HG02610 (cell line): ENCODE data around the gene CNPY3.

Experiments used
- ATAC-seq: cut with Tn5 transposase; IDR thresholded peaks from one replicate; pipeline ENCODE4 v1.9.1; 2021; ENCODE audit warnings: mild to moderate bottlenecking, moderate library complexity; ENCODE audit not compliant: unreplicated experiment

CNPY3 gene

DNA sequence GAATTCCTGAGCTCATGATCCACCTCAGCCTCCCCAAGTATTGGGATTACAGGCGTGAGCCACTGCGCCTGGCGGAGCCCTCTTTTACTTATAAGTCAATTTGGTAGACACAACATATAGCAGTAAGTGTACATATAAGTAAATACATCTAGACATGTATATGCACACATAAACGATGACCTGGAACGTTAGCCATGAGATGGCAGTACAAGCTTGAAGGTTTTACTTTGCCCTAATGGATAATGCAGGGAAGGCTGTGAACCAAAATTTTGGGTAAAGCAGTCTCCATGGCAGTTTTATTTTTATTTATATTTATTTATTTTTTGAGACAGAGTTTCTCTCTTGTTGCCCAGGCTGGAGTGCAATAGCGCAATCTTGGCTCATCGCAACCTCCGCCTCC, 28.8 kb downstream of the CNPY3 start:
- no peak for ATAC-seq

DNA sequence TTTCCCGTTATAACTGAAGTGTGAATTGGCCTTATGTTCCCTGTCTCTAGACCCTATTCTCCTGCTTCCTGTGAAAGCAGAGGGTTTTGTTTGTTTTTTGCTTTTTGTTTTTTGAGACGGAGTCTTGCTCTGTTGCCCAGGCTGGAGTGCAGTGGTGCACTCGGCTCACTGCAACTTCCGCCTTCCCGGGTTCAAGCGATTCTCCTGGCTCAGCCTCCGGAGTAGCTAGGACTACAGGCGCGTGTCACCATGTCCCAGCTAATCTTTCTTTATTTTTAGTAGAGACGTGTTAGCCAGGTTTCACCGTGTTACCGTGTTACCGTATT, 30.6 kb downstream of the CNPY3 start:
- ATAC-seq: no peak

DNA sequence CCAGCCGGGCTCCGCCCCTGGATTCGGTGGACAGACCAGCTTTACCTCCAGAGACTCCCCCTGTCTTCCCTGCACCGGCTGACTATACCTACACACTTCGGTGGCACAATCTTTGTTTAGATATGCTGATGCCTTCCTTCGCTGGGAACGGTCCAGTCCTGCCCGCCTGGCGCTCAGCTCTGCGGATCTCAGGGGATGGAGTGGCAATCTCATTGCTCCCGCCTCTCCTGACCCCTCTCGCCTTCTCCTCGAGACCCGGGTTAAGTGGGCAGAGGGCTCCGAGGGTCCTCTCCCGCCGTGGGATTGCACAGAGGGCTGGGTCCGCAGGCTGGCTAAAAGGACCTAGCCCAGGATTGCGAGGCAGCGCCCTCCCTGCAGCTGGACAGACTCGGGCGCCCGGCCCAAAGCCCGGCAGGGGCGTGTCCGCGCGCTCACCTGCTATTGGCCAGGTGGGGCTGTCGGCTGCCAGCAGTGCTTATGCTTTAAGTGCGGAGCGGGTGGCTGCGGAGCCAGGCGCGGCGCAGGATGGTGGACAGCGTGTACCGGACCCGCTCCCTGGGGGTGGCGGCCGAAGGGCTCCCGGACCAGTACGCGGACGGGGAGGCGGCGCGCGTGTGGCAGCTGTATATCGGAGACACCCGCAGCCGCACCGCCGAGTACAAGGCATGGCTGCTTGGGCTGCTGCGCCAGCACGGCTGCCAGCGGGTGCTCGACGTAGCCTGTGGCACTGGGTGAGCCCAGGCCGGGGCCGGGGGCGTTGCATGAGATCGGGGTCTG, 31.2 kb downstream of the CNPY3 start, which contains the start of gene GNMT:
TSS of gene GNMT (plus strand) at position 512 of the 777 bp plus-strand sequence. CDS start at position 526, 14 bp downstream.
- no peak for ATAC-seq

DNA sequence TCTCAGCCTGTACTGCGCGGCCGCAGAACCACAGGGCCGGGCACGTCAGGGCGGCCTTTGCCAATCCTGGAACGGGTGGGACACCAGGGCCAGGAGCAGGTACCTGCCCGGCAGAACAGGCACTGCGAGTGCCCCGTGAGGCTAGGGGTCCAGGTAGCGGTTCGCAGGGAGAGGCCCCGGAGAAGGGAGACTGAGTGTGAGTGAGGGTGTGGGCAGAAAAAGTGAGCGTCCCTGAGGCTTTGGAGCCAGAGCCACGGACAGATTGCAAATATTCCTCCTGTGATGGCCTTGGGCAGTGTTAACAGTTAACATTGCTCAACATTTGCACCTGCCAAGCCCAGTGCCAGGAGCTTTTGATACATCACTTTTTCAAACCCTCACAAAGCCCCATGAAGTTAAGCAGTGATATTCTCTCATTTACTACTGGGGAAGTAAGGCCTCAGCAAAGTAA, 31.8 kb downstream of the CNPY3 start:
- no peak for ATAC-seq

GRCh38 chr6:42962096-42962495, 32.8 kb downstream of the CNPY3 start:
- ATAC-seq: no peak

DNA sequence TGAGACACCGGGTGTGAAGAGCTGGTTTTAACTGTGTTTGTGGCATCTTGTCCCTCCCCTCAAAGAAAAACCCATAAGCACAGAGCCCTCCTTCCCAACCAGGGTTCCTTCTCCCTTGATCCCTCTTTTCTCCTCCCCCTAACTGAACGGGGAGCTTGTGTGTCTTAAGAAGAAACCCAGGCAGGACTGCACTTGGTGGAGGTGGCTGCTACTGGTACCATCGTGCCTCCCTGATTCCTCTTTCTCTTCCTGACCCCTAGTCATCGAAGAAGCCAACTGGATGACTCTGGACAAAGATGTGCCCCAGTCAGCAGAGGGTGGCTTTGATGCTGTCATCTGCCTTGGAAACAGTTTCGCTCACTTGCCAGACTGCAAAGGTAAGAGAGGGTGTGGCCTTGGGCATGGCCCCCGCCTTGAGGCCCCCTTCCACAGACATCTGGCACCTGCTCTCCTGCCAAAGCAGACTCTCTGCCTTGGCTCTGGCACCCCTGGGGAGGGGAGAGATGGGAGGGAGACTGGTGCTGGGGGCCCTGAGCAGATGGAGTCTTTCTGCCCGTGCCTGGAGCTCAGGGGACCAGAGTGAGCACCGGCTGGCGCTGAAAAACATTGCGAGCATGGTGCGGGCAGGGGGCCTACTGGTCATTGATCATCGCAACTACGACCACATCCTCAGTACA, 33.4 kb downstream of the CNPY3 start:
- ATAC-seq: no peak

GRCh38 chr6:42963179-42963854, 34.0 kb downstream of the CNPY3 start:
- no peak for ATAC-seq

- ATAC-seq: no peak
Observed at GRCh38 chr6:42963855-42964605, 34.8 kb downstream of the CNPY3 start.

GRCh38 chr6:42966571-42966970, 37.3 kb downstream of the CNPY3 start:
- ATAC-seq: no peak

GRCh38 chr6:42967228-42967627, 37.9 kb downstream of the CNPY3 start:
- ATAC-seq: no peak

DNA sequence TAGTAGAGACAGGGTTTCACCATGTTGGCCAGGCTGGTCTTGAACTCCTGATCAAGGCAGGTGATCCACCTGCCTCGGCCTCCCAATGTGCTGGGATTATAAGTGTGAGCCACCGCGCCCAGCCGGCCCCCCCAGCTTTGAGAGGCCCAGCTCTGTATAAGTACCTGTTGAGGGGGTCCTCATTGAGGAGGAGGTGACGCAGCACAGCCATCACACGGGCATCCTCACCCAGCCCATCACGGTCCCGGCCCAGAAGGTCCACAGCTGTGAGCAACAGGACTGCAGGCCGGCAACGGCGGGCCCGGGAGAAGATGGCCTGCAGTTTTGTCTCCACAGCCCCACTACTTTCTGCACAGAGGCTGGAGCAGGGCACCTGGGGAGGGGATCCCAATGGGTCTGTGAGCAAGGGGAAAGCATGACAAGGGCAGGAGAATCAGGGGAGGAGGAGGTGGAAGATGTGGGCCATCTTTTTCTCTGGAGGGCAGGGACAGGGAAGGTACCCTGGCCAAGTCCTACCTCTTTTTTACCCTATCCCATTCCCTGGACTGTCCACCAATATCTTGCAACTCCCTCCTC, 38.9 kb downstream of the CNPY3 start:
- no peak for ATAC-seq

DNA sequence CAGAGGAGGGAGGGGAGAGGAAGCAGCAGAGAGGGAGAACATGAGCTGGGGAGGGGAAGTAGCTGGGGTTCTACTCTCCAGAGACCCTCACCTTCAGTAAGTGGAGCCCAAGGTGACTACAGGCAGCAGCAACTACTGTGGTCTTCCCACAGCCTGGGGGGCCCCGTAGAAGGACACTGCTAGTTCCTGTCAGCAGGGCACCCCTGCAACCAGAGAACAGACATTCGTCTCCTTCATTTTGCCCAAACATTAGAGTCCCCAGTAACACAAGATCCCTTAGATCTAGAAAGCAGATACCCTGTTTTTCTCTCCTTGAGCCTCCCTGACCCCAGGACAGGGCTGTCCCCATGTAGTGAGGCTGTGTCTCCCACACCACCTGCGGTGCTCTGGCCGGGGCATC, 39.5 kb downstream of the CNPY3 start:
- ATAC-seq: no peak

DNA sequence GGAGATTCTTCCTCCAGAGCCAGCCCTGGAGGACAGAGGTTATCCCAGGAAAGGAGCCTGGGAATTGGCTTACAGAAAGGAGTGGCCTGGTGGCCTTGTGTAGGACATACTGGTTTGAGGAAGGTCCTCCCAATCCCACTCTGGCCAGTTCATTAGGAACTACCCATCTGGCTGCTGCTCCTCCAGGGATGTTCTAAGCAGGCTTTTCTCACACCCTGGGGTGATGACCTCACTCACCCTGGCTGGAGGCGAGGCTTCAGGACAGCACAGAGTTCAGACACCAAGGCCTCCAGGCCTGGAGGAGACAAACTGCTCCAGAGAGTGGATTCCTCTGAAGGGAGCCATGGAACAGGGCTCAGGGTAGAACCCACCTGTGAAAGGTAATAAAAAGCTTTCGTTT, 40.2 kb downstream of the CNPY3 start:
- no peak for ATAC-seq

GRCh38 chr6:42969934-42970333, 40.7 kb downstream of the CNPY3 start:
- no peak for ATAC-seq

DNA sequence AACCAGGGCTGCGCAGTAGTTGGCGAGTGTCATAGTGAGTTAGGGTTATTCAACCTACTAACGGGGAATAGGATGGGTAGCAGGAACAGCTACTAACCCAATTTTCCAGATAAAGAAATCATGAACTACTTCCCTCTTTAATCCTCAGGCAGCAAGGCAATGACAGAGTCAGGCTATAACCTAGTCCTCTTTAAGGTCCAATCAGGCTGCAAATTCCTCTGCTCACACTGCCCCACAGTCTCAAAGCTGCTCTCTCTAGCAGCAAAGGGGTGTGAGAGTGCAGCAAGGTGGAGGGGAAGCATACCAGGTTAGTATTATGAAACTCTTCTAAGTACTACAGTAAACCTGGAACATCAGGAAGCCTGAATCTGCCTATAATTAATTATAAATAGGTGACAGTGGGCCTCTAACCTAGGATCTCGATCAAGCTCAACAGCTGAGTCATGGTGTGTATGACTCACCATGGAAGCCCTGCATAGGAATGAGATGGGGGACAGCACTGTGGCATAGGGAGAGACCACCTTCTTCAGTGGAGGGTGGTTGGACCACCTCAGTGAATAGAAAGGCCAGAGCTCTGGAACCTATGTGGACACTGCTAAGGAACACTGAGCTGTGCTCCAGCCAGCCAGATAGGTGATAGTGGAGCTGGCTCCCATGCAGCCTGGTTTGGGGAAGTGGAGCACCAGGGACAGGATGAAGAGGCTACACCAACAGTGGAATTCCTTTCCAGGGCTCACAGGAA, 41.8 kb downstream of the CNPY3 start:
- no peak for ATAC-seq

DNA sequence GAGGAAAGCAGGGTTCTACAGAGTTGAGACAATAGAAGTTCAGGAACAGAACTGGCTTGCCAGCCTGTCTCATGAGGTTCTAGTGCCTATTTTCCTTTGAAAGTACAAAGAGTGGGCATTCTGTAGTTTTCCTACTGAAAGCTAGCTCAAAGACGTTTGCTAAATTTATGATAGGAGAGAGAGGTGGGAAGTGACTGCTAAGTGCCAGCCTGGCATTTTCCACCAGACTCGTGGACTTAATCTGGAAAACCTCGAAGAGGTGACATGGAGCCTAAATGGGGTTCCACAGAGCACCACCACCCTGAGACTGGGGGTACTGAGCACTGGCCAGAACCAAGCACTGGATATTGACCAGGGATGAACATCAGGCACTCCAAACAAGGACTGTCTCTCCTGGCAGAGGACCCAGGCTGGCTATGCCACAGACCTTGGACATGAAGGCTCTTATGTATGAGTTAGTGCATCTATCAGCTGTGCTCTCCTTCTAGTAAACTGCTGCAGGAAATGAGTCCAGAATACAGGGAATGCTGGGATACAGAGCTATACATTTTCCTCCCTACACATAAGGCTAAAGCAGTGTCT, 42.6 kb downstream of the CNPY3 start:
- no peak for ATAC-seq

- ATAC-seq: no peak
Observed at GRCh38 chr6:42973926-42974325, 44.6 kb downstream of the CNPY3 start.

DNA sequence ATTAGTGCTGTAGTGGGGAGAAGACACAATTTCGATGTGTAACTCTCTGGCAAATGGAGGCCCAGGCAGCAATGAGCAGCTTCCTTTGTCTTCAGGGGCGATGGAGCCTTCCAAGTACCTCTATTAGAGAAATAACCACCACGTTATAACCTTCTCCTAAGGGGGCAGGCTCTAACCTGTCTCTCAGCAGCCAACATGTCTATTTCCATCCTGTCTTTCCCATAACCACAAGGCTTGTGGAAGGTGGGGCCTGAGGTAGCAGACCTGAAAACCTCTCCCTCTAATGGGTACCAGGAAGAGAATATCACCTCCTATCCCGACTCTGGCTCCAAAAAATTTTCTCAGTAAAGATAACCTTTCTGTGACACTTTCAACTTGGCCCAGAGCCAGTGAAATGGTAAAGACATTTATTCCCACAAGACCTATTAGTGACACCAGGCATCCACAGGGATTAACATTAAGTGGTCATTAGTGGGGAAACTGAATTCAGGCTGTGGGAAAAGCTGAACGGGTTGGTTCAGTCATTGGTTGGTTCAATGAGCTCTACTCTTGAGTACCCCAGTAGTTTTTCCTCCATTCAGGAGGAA, 45.7 kb downstream of the CNPY3 start:
- ATAC-seq: no peak

- peak; percentile 12 for ATAC-seq
Observed at GRCh38 chr6:42978487-42978838, 49.2 kb downstream of the CNPY3 start.
